GM21447 (cell line): ENCODE measurements around the gene BEGAIN.

Experiments used
- ATAC-seq: cut with Tn5 transposase; IDR thresholded peaks from one replicate; pipeline ENCODE4 v1.9.1; 2021; ENCODE audit not compliant: unreplicated experiment

Gene BEGAIN

DNA sequence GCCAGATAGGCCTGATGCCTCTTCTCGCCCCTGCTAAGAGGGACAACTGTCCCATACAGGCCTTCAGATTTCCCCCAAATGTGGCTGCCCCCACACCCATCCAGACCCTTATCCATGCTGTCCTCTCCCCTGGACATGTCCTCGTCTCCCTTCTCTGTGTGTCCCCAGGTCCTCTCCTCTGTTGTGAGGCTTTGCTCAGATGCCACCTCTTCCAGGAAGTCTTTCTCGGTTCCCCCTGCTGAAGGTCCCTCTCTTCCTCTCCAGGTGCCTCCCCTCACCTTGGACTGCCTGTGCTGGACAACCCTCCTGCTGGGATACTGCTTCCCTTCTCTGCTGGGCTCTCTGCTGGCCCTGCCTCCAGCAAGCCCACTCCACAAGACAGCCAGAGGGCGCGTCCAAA is 33.7 kb downstream of the BEGAIN start:
- ATAC-seq = no peak

DNA sequence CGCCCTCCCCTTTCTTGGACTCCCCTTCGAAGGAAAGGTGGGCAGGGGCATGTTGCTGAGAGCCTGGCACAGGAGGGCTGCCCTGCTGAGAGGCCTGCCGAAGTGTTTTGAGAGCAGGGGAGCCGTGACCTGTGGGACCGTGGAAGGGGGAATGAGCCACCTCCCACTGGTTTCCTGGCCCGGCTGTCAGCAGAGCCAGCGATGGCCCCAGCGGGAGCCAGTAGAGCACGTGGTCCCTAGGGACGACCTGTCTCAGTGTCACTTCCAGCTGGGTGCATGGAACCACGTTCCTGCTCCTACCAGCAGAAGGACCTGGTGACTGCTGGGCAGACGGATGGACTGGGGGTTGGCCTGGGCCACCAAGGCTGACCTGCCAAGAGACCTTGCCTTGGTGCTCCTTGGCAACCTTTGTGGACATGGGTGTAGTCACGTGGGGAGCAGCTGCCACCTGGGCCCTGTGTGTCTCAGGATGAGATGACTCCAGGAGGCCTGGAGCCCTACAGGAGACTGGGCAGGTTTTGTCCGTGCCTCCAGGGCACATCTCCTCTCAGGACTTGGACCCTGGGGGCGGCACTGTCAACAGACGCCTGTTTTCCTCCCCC is 34.6 kb downstream of the BEGAIN start:
- no peak for ATAC-seq

- ATAC-seq = no peak
These were observed 36.2 kb downstream of the BEGAIN start for GRCh38 chr14:100551056-100551455.

DNA sequence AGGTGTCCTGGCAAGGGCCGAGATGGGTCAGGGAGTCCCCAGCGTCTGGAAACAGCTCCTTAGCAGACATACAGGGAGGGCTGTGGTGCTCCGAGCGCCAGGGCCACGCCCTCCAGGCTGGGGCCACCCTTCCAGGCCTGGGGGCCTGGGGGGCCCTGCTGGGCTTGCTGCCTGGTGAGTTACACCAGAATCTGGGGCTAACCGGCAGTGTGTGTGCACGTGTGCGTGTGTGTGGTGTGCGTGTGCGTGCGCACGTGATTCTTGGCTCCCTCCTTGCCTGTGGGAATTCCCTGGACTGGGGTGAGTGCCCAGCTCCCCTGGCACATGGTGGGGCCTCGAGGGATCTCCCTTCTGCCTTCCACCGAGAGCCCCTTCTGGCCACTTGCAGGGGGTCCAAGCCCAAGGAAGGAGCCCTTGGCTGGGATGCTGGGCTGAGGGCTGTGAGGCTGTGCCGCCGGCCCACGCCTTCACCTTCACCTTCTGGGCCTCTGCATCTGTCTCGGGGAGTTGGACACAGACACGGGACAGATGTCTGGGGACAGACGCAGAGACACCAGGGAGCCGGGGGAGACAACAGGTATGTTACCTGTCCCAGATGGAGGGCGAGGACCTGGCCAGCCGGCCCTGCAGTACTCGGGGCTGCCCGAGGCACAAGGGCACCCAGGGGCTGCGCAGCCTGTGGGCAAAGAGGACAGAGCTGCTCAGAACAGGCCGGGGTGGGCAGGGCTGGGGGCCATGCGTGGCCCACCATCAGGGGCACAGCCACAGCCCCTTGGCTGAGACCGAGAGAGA is 37.2 kb downstream of the BEGAIN start:
- ATAC-seq = no peak

- no peak for ATAC-seq
These were observed 38.3 kb downstream of the BEGAIN start for GRCh38 chr14:100548939-100549338.

DNA sequence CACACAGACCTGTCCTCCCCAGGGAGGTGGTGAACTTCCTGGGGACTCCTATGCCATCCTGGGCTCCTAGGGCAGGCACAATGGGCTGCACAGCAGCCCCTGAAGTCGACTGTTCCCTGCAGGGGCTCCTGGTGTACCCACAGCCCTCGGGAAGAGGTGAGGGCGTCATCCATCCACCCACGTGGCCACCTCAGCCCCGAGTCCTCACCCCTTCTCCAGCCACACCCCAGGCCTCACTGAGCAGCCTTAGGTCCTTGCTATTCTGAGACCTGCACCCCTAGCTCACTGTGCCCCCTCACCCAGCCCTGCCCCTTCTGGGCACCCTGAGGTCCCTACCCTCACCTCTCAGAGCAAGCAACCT is 38.9 kb downstream of the BEGAIN start:
- no peak for ATAC-seq

DNA sequence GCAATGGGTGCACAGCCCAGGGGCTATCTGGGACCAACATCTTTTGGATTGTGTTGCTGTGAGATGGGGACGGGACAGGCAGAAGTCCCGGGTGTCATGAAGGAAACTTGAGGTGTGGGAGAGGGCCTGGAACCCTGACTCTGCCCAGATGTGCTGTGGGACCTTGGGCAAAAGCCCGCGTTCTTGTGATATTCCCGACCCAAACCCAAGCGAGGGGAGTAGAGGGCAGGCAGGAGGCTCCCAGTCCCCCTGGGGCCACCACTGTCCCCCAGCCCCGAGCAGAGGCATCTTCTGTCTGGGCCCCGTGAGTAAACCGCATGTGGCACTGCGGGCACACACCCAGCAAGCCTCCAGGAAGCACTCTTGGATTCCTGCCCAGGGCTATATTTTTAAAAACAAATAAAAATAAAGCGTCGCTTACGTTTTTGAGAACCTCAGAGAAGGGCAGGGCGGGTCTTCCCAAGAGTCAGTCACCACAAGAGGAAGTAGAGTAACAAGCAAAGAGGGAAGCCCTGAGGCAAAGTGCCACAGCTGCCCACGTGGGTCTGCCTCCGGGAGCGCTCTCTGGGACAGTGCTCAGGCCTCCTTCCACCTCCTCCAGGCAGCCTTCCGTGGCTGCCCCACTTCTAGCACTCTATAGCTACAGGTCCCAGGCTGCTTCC is 39.5 kb downstream of the BEGAIN start:
- ATAC-seq = no peak

- ATAC-seq = no peak
These were observed 41.2 kb downstream of the BEGAIN start for GRCh38 chr14:100546051-100546443.

- ATAC-seq = no peak
These were observed 41.9 kb downstream of the BEGAIN start for GRCh38 chr14:100545359-100545758.

DNA sequence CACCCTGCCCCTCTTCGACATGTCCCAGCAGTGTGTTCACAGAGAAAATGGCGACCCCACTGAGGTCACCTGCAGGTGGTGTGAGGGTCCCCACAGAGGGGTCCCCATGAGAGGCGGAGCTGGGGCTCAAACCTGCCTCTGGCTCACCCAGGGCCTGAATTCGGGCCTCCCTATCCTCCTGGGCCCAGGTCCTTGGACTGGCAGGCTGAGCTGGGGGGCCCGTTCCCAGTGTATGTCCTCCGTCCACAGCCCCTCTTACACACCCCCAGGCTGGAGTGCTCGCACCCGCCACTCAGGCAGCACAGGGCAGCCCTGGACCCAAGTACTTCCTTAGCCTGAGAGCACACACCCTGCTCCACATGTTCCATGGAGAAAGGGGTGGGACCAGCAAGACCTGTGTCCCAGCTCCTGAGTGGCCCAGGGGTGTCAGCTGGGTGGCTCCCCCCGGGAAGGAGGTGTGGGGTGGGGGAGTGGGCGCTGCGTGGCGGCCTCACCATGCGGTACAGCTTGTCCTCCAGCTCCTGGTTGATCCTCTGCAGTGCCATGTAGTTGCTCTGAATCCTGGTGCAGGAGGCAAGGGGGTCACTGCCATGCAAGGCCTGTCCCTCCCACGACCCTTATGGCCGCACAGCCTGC is 42.6 kb downstream of the BEGAIN start:
- ATAC-seq = no peak

- ATAC-seq = no peak
These were observed 43.5 kb downstream of the BEGAIN start for GRCh38 chr14:100543471-100544455.

GRCh38 chr14:100542619-100543205 is 44.5 kb downstream of the BEGAIN start:
- no peak for ATAC-seq

GRCh38 chr14:100541621-100542560 is 45.3 kb downstream of the BEGAIN start:
- no peak for ATAC-seq

DNA sequence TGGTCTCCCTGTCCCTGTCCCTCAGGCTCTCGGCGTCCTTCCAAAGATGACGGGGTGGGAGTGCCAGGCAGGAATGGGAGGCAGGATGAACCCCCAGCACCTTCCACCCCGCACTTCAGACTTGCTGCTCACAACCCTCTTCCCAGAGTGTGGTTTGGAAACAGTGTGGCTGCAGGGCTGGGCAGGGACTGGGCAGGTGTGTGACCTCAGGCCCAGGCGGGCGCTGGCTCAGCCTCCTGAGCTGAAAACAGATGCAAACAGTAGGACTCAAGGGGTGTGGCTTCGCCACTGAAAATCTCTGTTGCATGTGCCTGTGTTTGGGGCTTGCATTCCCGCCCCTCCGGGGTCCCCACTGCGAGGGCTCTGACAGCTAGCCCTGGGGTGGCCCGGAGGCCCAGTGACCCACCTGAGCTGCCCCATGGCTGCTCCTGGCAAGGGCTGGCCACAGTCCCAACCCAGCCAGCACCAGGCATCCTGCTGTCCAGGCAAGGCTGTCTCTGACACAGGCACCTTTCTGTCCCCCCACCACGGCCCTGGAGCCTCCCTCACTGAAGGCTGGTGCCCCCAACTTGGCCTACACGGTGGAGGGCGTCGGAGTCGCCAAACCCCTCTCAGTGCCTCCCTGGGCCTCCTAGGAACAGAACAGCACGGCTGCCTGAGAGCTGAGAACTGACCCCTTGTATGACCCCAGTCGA is 46.1 kb downstream of the BEGAIN start:
- ATAC-seq = no peak

GRCh38 chr14:100540141-100540925 is 46.9 kb downstream of the BEGAIN start:
- ATAC-seq = no peak

DNA sequence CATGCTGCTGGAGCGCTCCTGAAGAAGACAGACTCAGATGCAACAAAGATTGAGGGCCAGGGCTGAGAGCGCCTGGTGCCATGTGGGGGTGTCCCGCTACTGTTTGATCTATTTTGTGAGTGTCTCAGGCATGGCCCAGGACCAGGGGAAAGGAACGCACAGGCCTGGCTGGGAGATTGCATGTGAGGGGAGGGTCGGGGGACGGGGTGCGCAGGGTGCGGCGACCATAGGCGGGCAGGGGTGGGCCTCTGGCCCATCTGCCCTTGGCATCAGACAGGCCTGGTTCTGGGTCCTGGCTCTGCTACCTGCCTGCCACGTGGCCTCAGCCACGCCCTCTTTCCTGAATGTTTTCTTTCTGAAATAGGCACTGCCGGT is 47.5 kb downstream of the BEGAIN start:
- no peak for ATAC-seq

DNA sequence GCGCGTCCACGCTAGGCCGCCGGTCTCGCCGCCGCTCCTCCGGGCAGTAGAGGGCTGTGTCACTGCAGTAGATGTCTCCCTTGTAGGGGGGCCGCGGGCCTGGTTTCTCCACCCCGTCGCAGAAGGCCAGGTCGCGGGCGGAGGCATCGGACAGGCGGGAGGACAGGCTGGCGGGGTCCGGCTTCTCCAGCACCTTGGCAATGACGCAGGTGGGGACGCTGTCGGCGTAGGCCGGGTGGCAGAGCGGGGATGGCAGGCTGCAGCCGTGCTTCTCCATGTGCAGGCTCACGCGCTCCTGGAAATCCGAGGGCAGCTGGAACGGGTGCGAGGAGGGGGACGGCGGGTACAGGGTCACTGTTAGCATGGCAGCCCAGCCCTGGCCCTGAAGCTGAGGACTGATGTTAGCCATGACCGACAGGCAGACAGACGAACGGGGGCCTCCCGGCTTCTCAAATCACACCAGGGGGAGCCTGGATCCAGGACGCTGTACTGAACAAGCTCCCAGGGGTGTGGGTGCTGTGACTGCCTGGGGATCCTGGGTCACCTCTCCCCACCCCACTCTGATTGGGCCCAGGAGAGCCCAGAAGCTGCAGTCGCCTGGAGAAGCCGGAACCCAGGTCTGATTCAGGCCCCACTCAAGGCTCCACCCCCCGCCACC is 48.1 kb downstream of the BEGAIN start:
- no peak for ATAC-seq
